Osteocyte (in vitro differentiated cells): Measurements from ENCODE around the gene NHSL1. TPM values are rescaled to one million over a fixed set of nuclear protein-coding genes. Genes with fewer than 3 reads are reported as not detected.
"Not testable (repeated sequence)": the region's sequence is repeated elsewhere in the genome, so short reads cannot be mapped to it uniquely, and the experiment has no call there.

Experiments used
- DNase-seq: peaks from one replicate; pipeline ENCODE4 v3.0.0; 2021; ENCODE audit warnings: mixed read lengths; ENCODE audit not compliant: unreplicated experiment; ENCODE audit errors: extremely low spot score
- H3K27ac Mint-ChIP-seq: one replicate; pipeline ENCODE4 v1.8.0; 2021; ENCODE audit warnings: mild to moderate bottlenecking, mixed read lengths; ENCODE audit not compliant: unreplicated experiment
- H3K27me3 Mint-ChIP-seq: one replicate; pipeline ENCODE4 v1.8.0; 2021; ENCODE audit warnings: mixed read lengths; ENCODE audit not compliant: unreplicated experiment
- H3K36me3 Mint-ChIP-seq: one replicate; pipeline ENCODE4 v1.8.0; 2021; ENCODE audit warnings: mixed read lengths; ENCODE audit not compliant: unreplicated experiment
- H3K4me1 Mint-ChIP-seq: one replicate; pipeline ENCODE4 v1.8.0; 2021; ENCODE audit warnings: mixed read lengths; ENCODE audit not compliant: unreplicated experiment
- H3K4me3 Mint-ChIP-seq: one replicate; pipeline ENCODE4 v1.8.0; 2021; ENCODE audit warnings: mild to moderate bottlenecking, moderate library complexity, mixed read lengths; ENCODE audit not compliant: unreplicated experiment
- H3K9me3 Mint-ChIP-seq: one replicate; pipeline ENCODE4 v1.8.0; 2021; ENCODE audit warnings: mixed read lengths; ENCODE audit not compliant: unreplicated experiment
- CTCF ChIP-seq: fragments of 200-600 bp; sonication (generic); IDR thresholded peaks from 2 replicates; pipeline ENCODE4 v1.5.0; 2021; ENCODE audit warnings: antibody characterized with exemption, mild to moderate bottlenecking, moderate library complexity
- total RNA-seq: library from RNA; stranded (reverse); gene quantifications from 2 replicates; pipeline ENCODE4 v1.2.1, GENCODE V29; 2021

The NHSL1 gene
- total RNA-seq, 1 donor from 2014 or later: 21.2 TPM

- TF ChIP-seq CTCF: no peak
- Mint-ChIP-seq H3K9me3 (no peaks in the 10 kb centered on the region), H3K27me3 (no peaks in the 10 kb centered on the region), H3K4me3 (no peak overlapping the region), H3K4me1 (no peaks in the 10 kb centered on the region), H3K27ac (no peak overlapping the region), H3K36me3 (peaks cover 12% of the 10 kb centered on the region)
- DNase-seq: no peak
These were observed 69.5 kb downstream of the NHSL1 start for GRCh38 chr6:138429761-138430160.

- no peaks in the 10 kb centered on the region for H3K4me1 Mint-ChIP-seq
- no peaks in the 10 kb centered on the region for H3K9me3 Mint-ChIP-seq
- H3K27me3 Mint-ChIP-seq: no peaks in the 10 kb centered on the region
- no peak overlapping the region for H3K4me3 Mint-ChIP-seq
- no peak for DNase-seq
- H3K27ac Mint-ChIP-seq: no peak overlapping the region
- TF ChIP-seq CTCF: peak; percentile 76
- H3K36me3 Mint-ChIP-seq: peaks cover 8% of the 10 kb centered on the region
These were observed 70.2 kb downstream of the NHSL1 start for GRCh38 chr6:138428944-138429598.

- Mint-ChIP-seq H3K9me3 (no peaks in the 10 kb centered on the region), H3K27ac (no peak overlapping the region), H3K36me3 (peaks cover 9% of the 10 kb centered on the region), H3K4me3 (no peak overlapping the region), H3K27me3 (no peaks in the 10 kb centered on the region), H3K4me1 (peaks cover 7% of the 10 kb centered on the region)
- TF ChIP-seq CTCF: no peak
- DNase-seq: no peak
These were observed 71.6 kb downstream of the NHSL1 start for GRCh38 chr6:138427701-138428100.

- Mint-ChIP-seq H3K27me3 (no peaks in the 10 kb centered on the region), H3K27ac (no peak overlapping the region), H3K36me3 (peaks cover 9% of the 10 kb centered on the region), H3K9me3 (no peaks in the 10 kb centered on the region), H3K4me1 (peaks cover 7% of the 10 kb centered on the region), H3K4me3 (no peak overlapping the region)
- DNase-seq: no peak
- no peak for TF ChIP-seq CTCF
These were observed 72.7 kb downstream of the NHSL1 start for GRCh38 chr6:138426500-138427123.

- not testable (repeated sequence) for H3K4me1 Mint-ChIP-seq, H3K4me3 Mint-ChIP-seq, H3K27me3 Mint-ChIP-seq, H3K27ac Mint-ChIP-seq, H3K9me3 Mint-ChIP-seq, DNase-seq
- peaks cover 17% of the 10 kb centered on the region for H3K36me3 Mint-ChIP-seq
These were observed 74.0 kb downstream of the NHSL1 start for GRCh38 chr6:138425256-138425655.
